HUDEP-2 (cell line): Measurements from ENCODE around the gene ZRANB2.
A peak's percentile ranks its signal among the peaks of the same experiment; 100 is the strongest.

ENCODE experiments used
- DNase-seq, 76 experiments: peaks; one replicate each; lab custom pipeline; 2025; ENCODE audit not compliant: unreplicated experiment in 76 of 76; lab: John Stamatoyannopoulos, UW

ZRANB2 gene, protein sequence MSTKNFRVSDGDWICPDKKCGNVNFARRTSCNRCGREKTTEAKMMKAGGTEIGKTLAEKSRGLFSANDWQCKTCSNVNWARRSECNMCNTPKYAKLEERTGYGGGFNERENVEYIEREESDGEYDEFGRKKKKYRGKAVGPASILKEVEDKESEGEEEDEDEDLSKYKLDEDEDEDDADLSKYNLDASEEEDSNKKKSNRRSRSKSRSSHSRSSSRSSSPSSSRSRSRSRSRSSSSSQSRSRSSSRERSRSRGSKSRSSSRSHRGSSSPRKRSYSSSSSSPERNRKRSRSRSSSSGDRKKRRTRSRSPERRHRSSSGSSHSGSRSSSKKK

GRCh38 chr1:71080739-71081696 lies at the start of gene ZRANB2:
ZRANB2 (minus strand) TSS chr1:71081035; CDS start chr1:71080995, 40 bp downstream.
- DNase-seq: peak; percentile 13 to 96 (median 89)

DNA sequence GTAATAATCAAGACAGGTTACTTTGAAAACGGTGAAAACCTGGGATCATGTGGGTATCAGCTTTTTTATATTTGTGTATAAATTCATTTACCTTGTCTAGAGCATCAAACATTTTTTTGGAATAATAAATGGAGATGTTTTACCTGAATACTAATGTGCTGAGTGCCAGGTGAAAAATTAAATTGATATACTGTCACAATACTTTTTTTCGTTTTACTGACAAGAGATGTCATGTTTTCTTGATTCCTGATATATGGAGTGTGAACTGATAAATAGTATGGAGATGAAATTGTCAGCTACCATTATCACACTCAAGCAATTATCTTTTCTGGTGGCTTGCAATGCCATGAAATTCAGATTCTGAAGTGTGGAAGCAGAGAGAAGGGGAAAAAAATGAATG lies 47.2 kb upstream of the ZRANB2 start:
- no peak for DNase-seq

DNA sequence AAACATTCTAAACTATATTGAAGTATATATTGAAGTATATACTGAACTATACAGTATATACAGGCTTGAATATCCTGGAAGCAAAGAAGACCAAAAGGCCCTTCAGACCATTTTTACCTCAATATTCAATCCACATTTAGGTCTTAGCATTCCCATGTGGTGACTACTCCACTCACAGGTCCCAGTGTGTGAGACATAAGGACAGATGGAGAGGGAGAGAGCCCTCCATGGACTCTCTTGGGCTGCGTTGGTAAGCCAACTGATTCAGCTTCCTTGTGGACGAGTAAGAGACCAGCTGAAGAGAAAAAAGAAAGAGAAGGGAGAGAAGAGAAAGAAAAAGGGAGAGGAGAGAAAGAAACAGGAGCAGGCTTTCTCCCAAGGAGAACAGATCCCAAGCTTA lies 37.3 kb upstream of the ZRANB2 start:
- DNase-seq: no peak

DNA sequence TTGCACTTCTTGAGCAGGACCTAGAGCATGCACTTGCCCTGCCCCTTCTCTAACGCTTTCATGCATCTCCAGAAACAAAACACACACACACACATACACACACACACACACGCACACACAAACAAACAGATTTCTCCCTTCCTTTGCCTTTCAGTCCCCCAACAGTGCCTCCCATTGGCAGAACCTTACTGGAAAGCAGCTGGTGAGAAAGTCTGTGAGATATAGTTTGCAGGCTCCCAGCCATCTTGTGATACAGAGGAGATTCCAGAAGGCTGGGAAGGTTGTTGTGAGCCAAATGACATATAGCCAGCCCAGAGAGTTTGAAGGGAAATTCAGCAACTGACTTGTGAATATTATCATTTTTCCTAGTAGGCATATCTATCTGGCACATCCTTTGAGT lies 35.9 kb upstream of the ZRANB2 start:
- no peak for DNase-seq

DNA sequence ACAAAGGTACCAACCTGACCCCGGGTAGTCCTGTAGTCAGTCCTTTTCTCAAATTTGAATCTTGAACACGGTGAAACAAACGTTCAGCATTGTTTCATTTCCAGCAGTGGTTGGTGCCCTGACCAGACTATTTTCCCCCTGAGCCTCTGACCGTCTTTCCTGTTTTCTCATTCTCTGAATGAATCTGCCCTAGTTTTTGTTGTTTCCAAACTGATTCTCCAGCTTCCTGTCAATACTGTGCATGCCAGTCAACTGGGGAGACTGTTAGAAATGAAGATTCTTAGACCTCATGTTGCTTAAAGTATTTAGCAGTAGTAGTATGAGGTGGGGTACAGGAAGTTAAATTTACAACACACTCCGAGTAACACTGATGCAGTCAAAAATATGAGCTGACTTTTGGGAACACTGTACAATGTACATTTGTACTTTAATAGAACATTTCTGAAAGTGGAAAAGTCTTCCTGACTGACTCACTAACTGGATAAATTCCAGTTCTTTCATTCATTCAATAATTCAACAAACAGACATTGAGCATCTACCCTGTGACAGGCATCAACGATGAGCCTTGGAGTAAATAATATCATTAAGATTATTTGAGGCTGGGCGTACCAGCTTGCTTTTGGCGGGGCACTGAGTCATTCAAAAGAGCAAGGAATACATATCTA lies 26.0 kb upstream of the ZRANB2 start:
- no peak for DNase-seq

GRCh38 chr1:71104417-71104816 lies 23.6 kb upstream of the ZRANB2 start:
- DNase-seq: no peak

GRCh38 chr1:71101839-71102376 lies 21.1 kb upstream of the ZRANB2 start:
- no peak for DNase-seq

DNA sequence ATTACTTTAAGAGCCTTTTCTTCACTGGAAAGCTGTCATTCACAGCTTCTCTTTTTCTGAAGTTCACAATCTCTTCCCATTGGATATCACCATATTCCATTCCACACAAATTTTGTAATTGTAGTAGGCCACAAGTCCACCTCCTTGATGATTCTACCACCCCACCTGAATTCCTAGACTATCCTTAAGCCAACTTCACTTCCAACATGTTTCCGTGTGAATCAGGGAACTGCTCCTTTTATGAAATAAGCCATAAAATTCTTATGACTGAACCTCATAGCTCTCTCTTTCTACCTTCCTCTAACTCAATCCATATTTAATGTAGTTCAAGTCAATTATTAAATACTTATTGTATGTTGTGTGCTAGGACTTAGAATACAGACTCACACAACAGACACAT lies 16.6 kb upstream of the ZRANB2 start:
- DNase-seq: no peak

GRCh38 chr1:71094913-71095312 lies 14.1 kb upstream of the ZRANB2 start:
- DNase-seq: no peak

GRCh38 chr1:71093938-71094337 lies 13.1 kb upstream of the ZRANB2 start:
- DNase-seq: peak in 1 of 76 experiments; percentile 4

GRCh38 chr1:71089536-71090270 lies 8.9 kb upstream of the ZRANB2 start:
- DNase-seq: no peak

- DNase-seq: no peak
Observed at GRCh38 chr1:71088645-71089287, 7.9 kb upstream of the ZRANB2 start.

GRCh38 chr1:71087713-71088112 lies 6.9 kb upstream of the ZRANB2 start:
- DNase-seq: no peak

DNA sequence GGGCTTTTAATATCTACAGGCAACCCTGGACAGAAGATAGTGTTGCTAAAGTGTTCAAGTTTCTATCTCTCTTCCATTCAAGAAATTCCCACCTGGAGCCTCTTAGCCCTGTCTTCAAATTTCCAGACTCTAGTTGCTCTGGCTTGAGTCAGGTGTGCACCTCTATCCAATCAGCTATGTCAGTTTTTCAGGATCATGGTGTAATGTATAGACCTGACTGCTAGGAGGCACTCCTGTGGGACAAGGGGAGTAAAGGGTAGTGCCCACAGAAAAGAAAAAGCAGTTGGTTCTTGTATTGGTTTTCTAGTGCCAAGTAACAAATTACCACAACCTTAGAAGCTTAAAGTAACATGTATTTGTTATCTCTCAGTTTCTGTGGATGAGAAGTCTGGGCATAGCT lies 6.2 kb upstream of the ZRANB2 start:
- no peak for DNase-seq

DNA sequence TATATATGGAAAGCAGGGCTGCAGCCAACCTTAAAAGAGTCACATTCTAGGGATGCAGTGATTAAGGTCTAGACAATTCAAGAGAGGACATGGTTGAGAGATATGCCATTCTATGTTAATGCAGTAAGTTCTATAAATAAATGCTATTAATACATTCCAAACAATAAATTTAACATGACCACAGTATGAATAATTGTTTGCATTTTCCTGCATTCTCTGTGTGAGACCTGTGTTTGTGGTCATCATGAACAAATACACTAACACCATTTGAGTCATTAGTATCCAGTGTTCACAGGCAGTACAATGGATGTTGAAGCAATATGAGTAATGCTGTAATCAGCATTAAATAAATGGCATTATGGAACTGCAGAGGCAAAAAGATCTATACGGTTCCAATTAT lies 5.5 kb upstream of the ZRANB2 start:
- DNase-seq: no peak

GRCh38 chr1:71083271-71083670 lies 2.4 kb upstream of the ZRANB2 start:
- no peak for DNase-seq

GRCh38 chr1:71081697-71082080 lies 854 bp upstream of the ZRANB2 start:
- DNase-seq: peak in 2 of 76 experiments; percentile 0 to 2

- peak in 33 of 76 experiments; percentile 1 to 53 (median 21) for DNase-seq
Observed at GRCh38 chr1:71080230-71080738, 551 bp downstream of the ZRANB2 start.

DNA sequence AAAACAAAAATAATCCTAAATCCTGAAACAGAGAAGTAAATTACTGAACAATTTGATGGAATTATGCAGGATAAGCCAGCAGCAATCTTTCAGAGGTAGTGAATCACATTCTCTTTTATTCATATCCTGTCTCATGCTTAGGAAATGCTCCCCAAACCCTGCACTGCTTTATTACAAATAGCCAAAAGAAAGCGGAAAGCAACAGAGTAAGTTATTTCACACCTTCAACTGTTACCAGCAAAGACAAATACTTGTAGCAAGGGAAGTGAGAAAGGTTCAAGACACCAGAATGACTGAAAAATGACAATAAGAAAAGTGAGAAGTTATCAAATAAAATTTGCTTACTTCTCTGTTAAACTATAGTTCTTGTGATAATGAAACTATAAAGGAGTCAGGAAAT lies 6.2 kb downstream of the ZRANB2 start:
- no peak for DNase-seq

DNA sequence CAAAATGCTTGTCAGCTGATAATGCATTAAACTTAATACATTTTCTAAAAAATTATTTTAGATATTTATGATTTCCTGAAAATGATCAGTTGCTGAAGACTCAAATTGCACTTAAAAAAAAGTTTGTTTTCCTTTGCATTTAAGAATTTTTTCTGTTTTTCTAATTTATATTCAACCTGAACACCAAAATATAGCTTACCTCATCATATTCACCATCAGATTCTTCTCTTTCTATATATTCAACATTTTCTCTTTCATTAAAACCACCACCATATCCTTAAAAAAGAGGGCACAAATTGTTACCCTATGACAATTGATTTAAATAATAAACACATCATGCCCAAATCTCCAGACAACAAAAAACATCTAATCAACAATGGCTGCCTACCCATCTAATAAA lies 8.6 kb downstream of the ZRANB2 start:
- no peak for DNase-seq
